Measurements from ENCODE around the gene RFX7. TPM values are rescaled to one million over a fixed set of nuclear protein-coding genes. Genes with fewer than 3 reads are reported as not detected.

Gene RFX7
- total and polyA plus RNA-seq, 2 of the 4 experiments (the other 2 are of a cell fraction): 4.1 to 10.6 TPM

- H3K4me2 ChIP-seq (ENCODE audit: low read depth, low read length): no peak overlapping the region
- in situ Hi-C loops (cut with MboI; ENCODE audit: low sequenced_read_pairs): no loop called here
- no peak overlapping the region for H2BK15ac ChIP-seq (ENCODE audit: low read depth, low read length)
- no peak overlapping the region for H2AK5ac ChIP-seq (ENCODE audit: low read depth, low read length)
- TF ChIP-seq BHLHE40 (IDR thresholded peaks at IDR 0.05; ENCODE audit: low read depth, low read length) (no peak), POLR2A (IDR thresholded peaks at IDR 0.05; ENCODE audit: low read depth, low read length) (no peak), RCOR1 (IDR thresholded peaks at IDR 0.05; ENCODE audit: insufficient replicate concordance, low read length) (no peak), CHD1 (IDR thresholded peaks at IDR 0.05; ENCODE audit: low read depth, low read length) (no peak), CEBPB (IDR thresholded peaks at IDR 0.05; ENCODE audit: low read depth, low read length) (no peak), RAD21 (IDR thresholded peaks at IDR 0.05; ENCODE audit: low read length) (no peak), FOS (IDR thresholded peaks at IDR 0.05; ENCODE audit: low read depth, low read length) (no peak), SMC3 (IDR thresholded peaks at IDR 0.05; ENCODE audit: low read depth, low read length) (no peak), RFX5 (IDR thresholded peaks at IDR 0.05; ENCODE audit: low read depth, low read length) (no peak), NFE2L2 (IDR thresholded peaks at IDR 0.05; ENCODE audit: low read depth, low read length) (no peak), USF2 (IDR thresholded peaks at IDR 0.05; ENCODE audit: low read depth, low read length) (no peak), MAZ (IDR thresholded peaks at IDR 0.05; ENCODE audit: borderline replicate concordance, low read depth, low read length) (no peak), MAFK (IDR thresholded peaks at IDR 0.05; ENCODE audit: low read depth, low read length) (no peak), MXI1 (IDR thresholded peaks at IDR 0.05; ENCODE audit: borderline replicate concordance, low read depth, low read length) (no peak)
- TF ChIP-seq, protein P1, sequence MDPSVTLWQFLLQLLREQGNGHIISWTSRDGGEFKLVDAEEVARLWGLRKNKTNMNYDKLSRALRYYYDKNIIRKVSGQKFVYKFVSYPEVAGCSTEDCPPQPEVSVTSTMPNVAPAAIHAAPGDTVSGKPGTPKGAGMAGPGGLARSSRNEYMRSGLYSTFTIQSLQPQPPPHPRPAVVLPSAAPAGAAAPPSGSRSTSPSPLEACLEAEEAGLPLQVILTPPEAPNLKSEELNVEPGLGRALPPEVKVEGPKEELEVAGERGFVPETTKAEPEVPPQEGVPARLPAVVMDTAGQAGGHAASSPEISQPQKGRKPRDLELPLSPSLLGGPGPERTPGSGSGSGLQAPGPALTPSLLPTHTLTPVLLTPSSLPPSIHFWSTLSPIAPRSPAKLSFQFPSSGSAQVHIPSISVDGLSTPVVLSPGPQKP (IDR thresholded peaks at IDR 0.05; ENCODE audit: borderline replicate concordance, low read depth, low read length): no peak
- TF ChIP-seq, protein P2, sequence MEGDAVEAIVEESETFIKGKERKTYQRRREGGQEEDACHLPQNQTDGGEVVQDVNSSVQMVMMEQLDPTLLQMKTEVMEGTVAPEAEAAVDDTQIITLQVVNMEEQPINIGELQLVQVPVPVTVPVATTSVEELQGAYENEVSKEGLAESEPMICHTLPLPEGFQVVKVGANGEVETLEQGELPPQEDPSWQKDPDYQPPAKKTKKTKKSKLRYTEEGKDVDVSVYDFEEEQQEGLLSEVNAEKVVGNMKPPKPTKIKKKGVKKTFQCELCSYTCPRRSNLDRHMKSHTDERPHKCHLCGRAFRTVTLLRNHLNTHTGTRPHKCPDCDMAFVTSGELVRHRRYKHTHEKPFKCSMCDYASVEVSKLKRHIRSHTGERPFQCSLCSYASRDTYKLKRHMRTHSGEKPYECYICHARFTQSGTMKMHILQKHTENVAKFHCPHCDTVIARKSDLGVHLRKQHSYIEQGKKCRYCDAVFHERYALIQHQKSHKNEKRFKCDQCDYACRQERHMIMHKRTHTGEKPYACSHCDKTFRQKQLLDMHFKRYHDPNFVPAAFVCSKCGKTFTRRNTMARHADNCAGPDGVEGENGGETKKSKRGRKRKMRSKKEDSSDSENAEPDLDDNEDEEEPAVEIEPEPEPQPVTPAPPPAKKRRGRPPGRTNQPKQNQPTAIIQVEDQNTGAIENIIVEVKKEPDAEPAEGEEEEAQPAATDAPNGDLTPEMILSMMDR (conservative IDR thresholded peaks at IDR 0.05; ENCODE audit: low read depth, low read length): no peak
- H4K8ac ChIP-seq (ENCODE audit: low read depth in 2 of 2, low read length in 2 of 2): no peak overlapping the region
- no peak overlapping the region for H3K18ac ChIP-seq (ENCODE audit: low read depth, low read length)
- no peak overlapping the region for H4K91ac ChIP-seq (ENCODE audit: insufficient read depth, low read depth, low read length)
- dilution Hi-C loops (cut with HindIII; ENCODE audit: low sequenced_read_pairs, unreplicated experiment): no loop called here
- H3K56ac ChIP-seq (ENCODE audit: extremely low read depth, insufficient read depth, low read length): no peak overlapping the region
- H2BK120ac ChIP-seq (ENCODE audit: low read depth, low read length): no peak overlapping the region
- no peak overlapping the region for H2AK9ac ChIP-seq (replicated peaks; ENCODE audit: low read depth, low read length, poor library complexity)
- ChIA-PET CTCF (no interaction called here), POLR2A (ENCODE audit: unreplicated experiment) (no interaction called here)
- no peak overlapping the region for H3K4me3 ChIP-seq (ENCODE audit: insufficient read depth, low read depth, low read length)
- H3K23ac ChIP-seq (ENCODE audit: low read depth, low read length): no peak overlapping the region
- H3K9me3 ChIP-seq (ENCODE audit: control insufficient read depth, insufficient read depth, low read length): no peaks in the 10 kb centered on the region
- no peak overlapping the region for H2BK20ac ChIP-seq (ENCODE audit: low read depth, low read length)
- no peaks in the 10 kb centered on the region for H3K27me3 ChIP-seq (ENCODE audit: control insufficient read depth, insufficient read depth, low read length)
- intact Hi-C loops (cut with micrococcal nuclease): no loop called here
- H3K9me1 ChIP-seq (ENCODE audit: insufficient read depth, low read length): no peaks in the 10 kb centered on the region
- DNase-seq (no peak), ATAC-seq (ENCODE audit: low read depth) (no peak)
- H4K5ac ChIP-seq (ENCODE audit: low read depth, low read length): no peak overlapping the region
- WGBS, 2 experiments (ENCODE audit: extremely low coverage in 2 of 2, insufficient read length in 1 of 2): no CpG with 5 or more reads among the region's 1 CpG
- H4K20me1 ChIP-seq (ENCODE audit: insufficient read depth, low read length): no peaks in the 10 kb centered on the region
- H3K4ac ChIP-seq (ENCODE audit: low read depth, low read length): no peak overlapping the region
- no peak overlapping the region for H2BK5ac ChIP-seq (ENCODE audit: low read depth, low read length, poor library complexity, severe bottlenecking)
- no peak overlapping the region for H3K9ac ChIP-seq (ENCODE audit: low read depth, low read length)
- no peaks in the 10 kb centered on the region for H3K36me3 ChIP-seq (ENCODE audit: control insufficient read depth, insufficient read depth, low read length)
- no peak overlapping the region for H2AFZ ChIP-seq (replicated peaks; ENCODE audit: low read length, poor library complexity)
- no peaks in the 10 kb centered on the region for H3K79me1 ChIP-seq (ENCODE audit: low read depth in 1 of 2, low read length in 2 of 2)
- no peak overlapping the region for H3K14ac ChIP-seq (replicated peaks; ENCODE audit: low read depth, low read length)
- no peak overlapping the region for H3K27ac ChIP-seq (ENCODE audit: insufficient read depth, low read length)
- BruUV-seq (replicated peaks): no TSS peak
- no peaks in the 10 kb centered on the region for H3K4me1 ChIP-seq (ENCODE audit: control insufficient read depth, insufficient read depth, low read length)
These were observed 28.8 kb upstream of the RFX7 start for GRCh38 chr15:56272454-56272853.
